Keratinocyte (primary cell): ENCODE measurements around the gene RELA. TPM values are rescaled to one million over a fixed set of nuclear protein-coding genes. Genes with fewer than 3 reads are reported as not detected.

Source experiments
- DNase-seq: peaks from one replicate; pipeline ENCODE4 v3.0.0-alpha.2; 2011; ENCODE audit warnings: low read depth, missing footprints, low spot score
- FAIRE-seq: peaks from 2 replicates; lab custom pipeline; 2011; peaks lifted over from hg19 to GRCh38; lab: Jason Lieb, UNC
- H2AFZ ChIP-seq: 2 replicates; pipeline ENCODE4 v1.6.0; 2012; ENCODE audit warnings: low read length, control low read depth, inconsistent platforms; ENCODE audit not compliant: control insufficient read depth
- H3K27ac ChIP-seq: 2 replicates; pipeline ENCODE4 v1.5.1; 2011; ENCODE audit warnings: low read length; ENCODE audit not compliant: control insufficient read depth, insufficient read depth
- H3K27me3 ChIP-seq: 3 replicates; pipeline ENCODE4 v1.6.0; 2011; ENCODE audit warnings: low read length; ENCODE audit not compliant: control insufficient read depth, insufficient read depth; ENCODE audit errors: extremely low read depth
- H3K36me3 ChIP-seq, 2 experiments: 2 replicates in 1 of 2; 3 replicates in 1 of 2; pipeline ENCODE4 v1.5.1; 2011; ENCODE audit warnings: low read length in 2 of 2, mild to moderate bottlenecking in 1 of 2; ENCODE audit not compliant: control insufficient read depth in 2 of 2, insufficient read depth in 2 of 2; ENCODE audit errors: extremely low read depth in 1 of 2
- H3K4me1 ChIP-seq: 3 replicates; pipeline ENCODE4 v1.5.1; 2011; ENCODE audit warnings: low read length; ENCODE audit not compliant: control insufficient read depth, insufficient read depth; ENCODE audit errors: extremely low read depth
- H3K4me2 ChIP-seq: 3 replicates; pipeline ENCODE4 v1.6.0; 2011; ENCODE audit warnings: low read depth, low read length; ENCODE audit not compliant: control insufficient read depth, insufficient read depth; ENCODE audit errors: extremely low read depth
- H3K4me3 ChIP-seq, 3 experiments: fragments of 200-600 bp in 1 of 3; sonication (generic) in 1 of 3; 2 replicates in 2 of 3; 3 replicates in 1 of 3; pipeline ENCODE4 v1.5.1; 2011 to 2016; ENCODE audit warnings: low read length in 3 of 3, mild to moderate bottlenecking in 3 of 3, control low read depth in 2 of 3, inconsistent platforms in 1 of 3, low read depth in 1 of 3, mixed read lengths in 1 of 3, mixed run types in 1 of 3, moderate library complexity in 1 of 3; ENCODE audit not compliant: control insufficient read depth in 2 of 3, insufficient read depth in 2 of 3; ENCODE audit errors: extremely low read depth in 1 of 3
- H3K79me2 ChIP-seq: 2 replicates; pipeline ENCODE4 v1.6.0; 2012; ENCODE audit warnings: low read length; ENCODE audit not compliant: control insufficient read depth, insufficient read depth
- H3K9ac ChIP-seq: 3 replicates; pipeline ENCODE4 v1.6.0; 2011; ENCODE audit warnings: low read length; ENCODE audit not compliant: control insufficient read depth, insufficient read depth; ENCODE audit errors: extremely low read depth
- H3K9me1 ChIP-seq: 3 replicates; pipeline ENCODE4 v1.6.0; 2011; ENCODE audit warnings: low read length; ENCODE audit not compliant: control insufficient read depth, insufficient read depth; ENCODE audit errors: extremely low read depth
- H3K9me3 ChIP-seq: 2 replicates; pipeline ENCODE4 v1.5.1; 2012; ENCODE audit warnings: low read depth, low read length; ENCODE audit not compliant: control insufficient read depth
- H4K20me1 ChIP-seq: 3 replicates; pipeline ENCODE4 v1.6.0; 2011; ENCODE audit warnings: low read length; ENCODE audit not compliant: control insufficient read depth, insufficient read depth; ENCODE audit errors: extremely low read depth
- CTCF ChIP-seq, 3 experiments: IDR thresholded peaks in 1 of 3; conservative IDR thresholded peaks in 1 of 3; optimal IDR thresholded peaks in 1 of 3; 2 replicates in 2 of 3; 3 replicates in 1 of 3; pipeline versions ENCODE3 to v1.5.1; 2011; ENCODE audit warnings: low read length in 3 of 3, mild to moderate bottlenecking in 3 of 3, moderate library complexity in 2 of 3, control low read depth in 1 of 3, inconsistent platforms in 1 of 3; ENCODE audit not compliant: insufficient read depth in 2 of 3; ENCODE audit errors: extremely low read depth in 1 of 3
- EZH2 ChIP-seq: IDR thresholded peaks from one replicate; pipeline ENCODE4 v1.6.1; 2012; ENCODE audit warnings: inconsistent platforms, mild to moderate bottlenecking, low read length, moderate library complexity
- dilution Hi-C: fragments of 300-500 bp; cut with MboI; formaldehyde crosslinking; loops from one replicate; pipeline ENCODE4 v1.7.0; 2020; ENCODE audit warnings: low sequenced_read_pairs; ENCODE audit not compliant: extremely low pct_ligation_motif_present
- polyA plus RNA-seq, 5 experiments: library from polyadenylated mRNA; depleted of rRNA in 3 of 5; stranded (reverse) in 3 of 5; stranded (forward) in 1 of 5; unstranded in 1 of 5; fragments of >200 nt; gene quantifications; 1 replicate in 1 of 5; 2 replicates in 3 of 5; 3 replicates in 1 of 5; pipeline versions ENCODE4 v1.2.1 to v1.2.3, GENCODE V29; 2011 to 2012; ENCODE audit warnings: missing spikeins in 2 of 5, low read depth in 1 of 5, low replicate concordance in 1 of 5

RELA gene
- polyA plus RNA-seq, 1 donor (not counting 4 experiments of a cell fraction or from before 2014, with no cell fraction given), result 20.4 TPM

GRCh38 chr11:65610404-65610803 is 52.3 kb downstream of the RELA start:
- dilution Hi-C loops, result no loop called here
- H3K4me3 ChIP-seq, result no peak overlapping the region
- peaks cover 38% of the 10 kb centered on the region for H3K79me2 ChIP-seq
- H3K4me2 ChIP-seq, result no peak overlapping the region
- no peak for TF ChIP-seq EZH2
- no peak for TF ChIP-seq CTCF (optimal IDR thresholded peaks at IDR 0.05 in 1 of 3, IDR thresholded peaks at IDR 0.05 in 1 of 3, conservative IDR thresholded peaks at IDR 0.05 in 1 of 3; ENCODE audit: extremely low read depth in 1 of 3, insufficient read depth in 2 of 3, low read length in 3 of 3)
- no peaks in the 10 kb centered on the region for H3K27me3 ChIP-seq
- H3K9me1 ChIP-seq, result no peaks in the 10 kb centered on the region
- H3K27ac ChIP-seq, result no peak overlapping the region
- no peak overlapping the region for H2AFZ ChIP-seq
- FAIRE-seq, result no peak
- DNase-seq, result no peak
- H3K36me3 ChIP-seq, result peaks cover 14 to 23% of the 10 kb centered on the region in 2 experiments
- H3K9ac ChIP-seq, result no peak overlapping the region
- H4K20me1 ChIP-seq, result no peaks in the 10 kb centered on the region
- no peaks in the 10 kb centered on the region for H3K9me3 ChIP-seq
- peaks cover 24% of the 10 kb centered on the region for H3K4me1 ChIP-seq

- TF ChIP-seq EZH2 (no peak), CTCF (optimal IDR thresholded peaks at IDR 0.05 in 1 of 3, IDR thresholded peaks at IDR 0.05 in 1 of 3, conservative IDR thresholded peaks at IDR 0.05 in 1 of 3; ENCODE audit: extremely low read depth in 1 of 3, insufficient read depth in 2 of 3, low read length in 3 of 3) (no peak)
- no peaks in the 10 kb centered on the region for H3K27me3 ChIP-seq
- no peak overlapping the region for H3K4me2 ChIP-seq
- DNase-seq (no peak), FAIRE-seq (no peak)
- H2AFZ ChIP-seq, result no peak overlapping the region
- no peaks in the 10 kb centered on the region for H3K9me3 ChIP-seq
- H4K20me1 ChIP-seq, result no peaks in the 10 kb centered on the region
- no peaks in the 10 kb centered on the region for H3K9me1 ChIP-seq
- no peak overlapping the region for H3K9ac ChIP-seq
- dilution Hi-C loops, result no loop called here
- no peak overlapping the region for H3K27ac ChIP-seq
- H3K36me3 ChIP-seq, result peaks cover 21 to 30% of the 10 kb centered on the region in 2 experiments
- H3K4me1 ChIP-seq, result peaks cover 24% of the 10 kb centered on the region
- H3K4me3 ChIP-seq, result no peak overlapping the region
- peaks cover 38% of the 10 kb centered on the region for H3K79me2 ChIP-seq
Observed at GRCh38 chr11:65609665-65610064, 53.1 kb downstream of the RELA start.
